Activated naive CD4-positive, alpha-beta T cell treated with anti-CD3 and anti-CD28 coated beads, Interleukin-2, amount 50 U/mL, for 24 hours (primary cell): Measurements from ENCODE around the gene NADK2.
A peak's percentile ranks its signal among the peaks of the same experiment; 100 is the strongest.

ENCODE experiments used
- H3K27ac Mint-ChIP-seq: one replicate; pipeline ENCODE4 v1.8.0; 2021; ENCODE audit warnings: mild to moderate bottlenecking, mixed read lengths
- H3K27me3 Mint-ChIP-seq: one replicate; pipeline ENCODE4 v1.8.0; 2021; ENCODE audit warnings: mixed read lengths
- H3K36me3 Mint-ChIP-seq: one replicate; pipeline ENCODE4 v1.8.0; 2021; ENCODE audit warnings: mixed read lengths
- H3K4me1 Mint-ChIP-seq: one replicate; pipeline ENCODE4 v1.8.0; 2021; ENCODE audit warnings: mixed read lengths
- H3K4me3 Mint-ChIP-seq: one replicate; pipeline ENCODE4 v1.8.0; 2021; ENCODE audit warnings: mild to moderate bottlenecking, mixed read lengths
- H3K9me3 Mint-ChIP-seq: one replicate; pipeline ENCODE4 v1.8.0; 2021; ENCODE audit warnings: mixed read lengths

The NADK2 gene

GRCh38 chr5:36261186-36261585, 19.5 kb upstream of the NADK2 start:
- no peak overlapping the region for H3K4me3 Mint-ChIP-seq
- H3K36me3 Mint-ChIP-seq: no peaks in the 10 kb centered on the region
- no peaks in the 10 kb centered on the region for H3K4me1 Mint-ChIP-seq
- H3K9me3 Mint-ChIP-seq: no peaks in the 10 kb centered on the region
- H3K27ac Mint-ChIP-seq: no peak overlapping the region
- H3K27me3 Mint-ChIP-seq: peaks cover 15% of the 10 kb centered on the region

GRCh38 chr5:36253575-36253974, 11.8 kb upstream of the NADK2 start:
- Mint-ChIP-seq H3K36me3 (no peaks in the 10 kb centered on the region), H3K9me3 (no peaks in the 10 kb centered on the region), H3K4me3 (no peak overlapping the region), H3K4me1 (no peaks in the 10 kb centered on the region), H3K27ac (no peak overlapping the region), H3K27me3 (peaks cover 5% of the 10 kb centered on the region)

- H3K36me3 Mint-ChIP-seq: no peaks in the 10 kb centered on the region
- peaks cover 5% of the 10 kb centered on the region for H3K27me3 Mint-ChIP-seq
- no peaks in the 10 kb centered on the region for H3K4me1 Mint-ChIP-seq
- H3K4me3 Mint-ChIP-seq: no peak overlapping the region
- no peak overlapping the region for H3K27ac Mint-ChIP-seq
- H3K9me3 Mint-ChIP-seq: no peaks in the 10 kb centered on the region
Observed at GRCh38 chr5:36252722-36253365, 11.1 kb upstream of the NADK2 start.

- Mint-ChIP-seq H3K36me3 (no peaks in the 10 kb centered on the region), H3K4me1 (no peaks in the 10 kb centered on the region), H3K9me3 (no peaks in the 10 kb centered on the region), H3K27ac (no peak overlapping the region), H3K4me3 (no peak overlapping the region), H3K27me3 (peaks cover 3% of the 10 kb centered on the region)
Observed at GRCh38 chr5:36251218-36251617, 9.5 kb upstream of the NADK2 start.

DNA sequence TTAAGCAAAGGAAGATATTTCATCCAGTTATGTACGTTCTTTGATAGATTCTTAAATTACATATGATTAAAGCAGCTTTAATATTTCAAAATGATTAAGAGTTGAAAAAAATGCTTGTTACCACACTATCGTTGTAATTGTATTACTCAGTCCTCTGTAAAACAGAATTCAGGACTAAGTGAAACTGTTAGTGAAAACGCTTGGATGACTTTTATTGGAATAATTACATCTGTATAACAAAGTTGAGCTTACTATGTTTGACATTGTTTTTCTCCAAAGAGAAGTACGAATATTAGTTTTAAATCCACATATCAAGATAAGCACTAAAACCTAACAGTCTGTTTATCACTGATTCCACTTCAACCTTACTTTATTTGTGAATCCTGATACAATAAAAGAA, 8.7 kb upstream of the NADK2 start:
- no peak overlapping the region for H3K4me3 Mint-ChIP-seq
- no peaks in the 10 kb centered on the region for H3K4me1 Mint-ChIP-seq
- H3K27me3 Mint-ChIP-seq: peaks cover 2% of the 10 kb centered on the region
- H3K27ac Mint-ChIP-seq: no peak overlapping the region
- no peaks in the 10 kb centered on the region for H3K36me3 Mint-ChIP-seq
- H3K9me3 Mint-ChIP-seq: no peaks in the 10 kb centered on the region

GRCh38 chr5:36246036-36246800, 4.5 kb upstream of the NADK2 start:
- Mint-ChIP-seq H3K27me3 (peaks cover 2% of the 10 kb centered on the region), H3K4me1 (peaks cover 25% of the 10 kb centered on the region), H3K27ac (no peak overlapping the region), H3K9me3 (no peaks in the 10 kb centered on the region), H3K36me3 (no peaks in the 10 kb centered on the region), H3K4me3 (no peak overlapping the region)

DNA sequence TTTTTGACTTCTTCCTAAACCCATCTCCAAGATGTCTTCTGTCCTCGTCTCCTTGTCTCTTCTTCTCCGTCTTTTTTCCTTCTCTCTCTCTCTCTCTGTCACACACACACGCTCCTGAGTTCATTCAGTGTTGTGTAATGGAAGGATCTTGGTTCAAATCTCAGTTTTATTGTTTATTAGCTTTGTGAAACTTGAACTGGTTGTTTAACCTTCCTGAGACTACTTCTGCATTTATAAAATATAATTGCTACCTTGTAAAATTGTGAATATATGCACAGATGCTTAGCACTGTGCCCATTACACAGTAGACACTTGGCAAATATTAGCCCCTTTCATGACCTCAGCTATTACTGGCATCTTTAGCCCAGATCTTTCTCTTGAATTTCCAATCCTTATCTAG, 2.4 kb upstream of the NADK2 start:
- peak overlapping the region; percentile 88 for H3K4me3 Mint-ChIP-seq
- no peaks in the 10 kb centered on the region for H3K36me3 Mint-ChIP-seq
- H3K27me3 Mint-ChIP-seq: no peaks in the 10 kb centered on the region
- peaks cover 41% of the 10 kb centered on the region for H3K4me1 Mint-ChIP-seq
- peak overlapping the region; percentile 90 for H3K27ac Mint-ChIP-seq
- no peaks in the 10 kb centered on the region for H3K9me3 Mint-ChIP-seq

DNA sequence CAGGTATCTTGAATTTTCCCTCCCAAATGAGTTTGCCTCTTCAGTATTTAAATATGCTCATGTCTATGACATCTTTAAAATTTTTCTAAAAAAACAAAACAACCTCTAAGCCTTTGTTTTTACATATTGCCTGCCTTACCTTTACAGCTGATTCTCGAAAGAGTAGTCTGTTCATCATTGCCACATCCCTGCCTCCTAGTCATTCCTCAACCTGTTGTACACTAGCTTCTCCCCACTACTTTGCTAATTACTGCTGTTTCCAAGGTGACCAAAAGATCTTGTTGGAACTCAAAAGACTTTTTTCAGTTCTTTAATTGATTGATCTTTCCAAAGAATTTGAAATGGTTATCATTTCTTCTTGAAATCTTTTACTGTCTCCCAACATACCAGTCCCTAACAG, 1.9 kb upstream of the NADK2 start:
- Mint-ChIP-seq H3K36me3 (no peaks in the 10 kb centered on the region), H3K27me3 (no peaks in the 10 kb centered on the region), H3K4me3 (peak overlapping the region; percentile 88), H3K4me1 (peaks cover 45% of the 10 kb centered on the region), H3K27ac (peak overlapping the region; percentile 90), H3K9me3 (no peaks in the 10 kb centered on the region)

DNA sequence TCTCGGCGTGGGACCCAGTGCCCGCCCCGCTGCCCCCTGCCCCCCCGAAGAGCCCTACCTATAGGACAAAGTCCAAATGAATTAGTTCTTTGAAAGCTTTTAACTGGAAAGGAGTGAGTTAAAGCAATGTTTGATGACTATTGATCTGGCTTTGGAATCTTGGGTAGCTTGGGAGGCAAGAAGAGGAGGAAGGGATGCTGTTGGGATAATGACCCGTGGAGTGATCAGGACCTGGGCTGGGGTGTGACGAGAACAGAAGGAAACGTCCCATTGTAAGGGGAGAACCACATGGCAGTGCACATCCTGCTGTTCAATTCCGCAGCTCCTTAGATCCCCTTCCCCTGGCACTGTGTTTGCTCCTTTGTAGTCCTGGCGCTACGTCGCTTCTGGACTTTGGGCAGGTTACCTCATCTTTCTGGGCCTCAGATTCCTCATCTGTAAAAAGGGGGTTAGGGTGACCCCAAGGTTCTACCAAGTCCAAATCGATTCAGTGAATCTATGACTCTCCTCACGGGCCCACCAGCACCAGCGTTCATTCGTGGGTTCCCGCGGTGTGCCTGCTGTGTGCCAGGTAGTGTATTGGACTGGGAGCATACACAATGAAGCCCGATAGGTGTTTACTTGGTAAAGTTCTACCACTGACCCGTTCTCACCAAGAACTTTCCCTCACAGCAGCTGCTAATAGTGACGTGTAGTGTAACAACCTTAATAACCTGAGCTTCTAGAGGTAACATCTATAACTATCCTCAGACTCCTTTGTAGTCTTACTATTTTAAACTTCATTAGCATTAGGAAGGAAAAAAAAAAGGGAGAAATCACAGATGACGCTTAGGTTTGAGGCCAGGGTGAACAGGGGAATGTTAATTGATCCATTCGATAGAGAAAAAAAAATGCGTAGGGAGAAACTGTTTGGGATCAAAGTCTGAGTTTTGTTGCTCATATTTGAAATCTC, 1.1 kb upstream of the NADK2 start:
- Mint-ChIP-seq H3K9me3 (no peaks in the 10 kb centered on the region), H3K27me3 (no peaks in the 10 kb centered on the region), H3K4me1 (peaks cover 52% of the 10 kb centered on the region), H3K36me3 (no peaks in the 10 kb centered on the region), H3K4me3 (peak overlapping the region; percentile 88), H3K27ac (peak overlapping the region; percentile 90)

DNA sequence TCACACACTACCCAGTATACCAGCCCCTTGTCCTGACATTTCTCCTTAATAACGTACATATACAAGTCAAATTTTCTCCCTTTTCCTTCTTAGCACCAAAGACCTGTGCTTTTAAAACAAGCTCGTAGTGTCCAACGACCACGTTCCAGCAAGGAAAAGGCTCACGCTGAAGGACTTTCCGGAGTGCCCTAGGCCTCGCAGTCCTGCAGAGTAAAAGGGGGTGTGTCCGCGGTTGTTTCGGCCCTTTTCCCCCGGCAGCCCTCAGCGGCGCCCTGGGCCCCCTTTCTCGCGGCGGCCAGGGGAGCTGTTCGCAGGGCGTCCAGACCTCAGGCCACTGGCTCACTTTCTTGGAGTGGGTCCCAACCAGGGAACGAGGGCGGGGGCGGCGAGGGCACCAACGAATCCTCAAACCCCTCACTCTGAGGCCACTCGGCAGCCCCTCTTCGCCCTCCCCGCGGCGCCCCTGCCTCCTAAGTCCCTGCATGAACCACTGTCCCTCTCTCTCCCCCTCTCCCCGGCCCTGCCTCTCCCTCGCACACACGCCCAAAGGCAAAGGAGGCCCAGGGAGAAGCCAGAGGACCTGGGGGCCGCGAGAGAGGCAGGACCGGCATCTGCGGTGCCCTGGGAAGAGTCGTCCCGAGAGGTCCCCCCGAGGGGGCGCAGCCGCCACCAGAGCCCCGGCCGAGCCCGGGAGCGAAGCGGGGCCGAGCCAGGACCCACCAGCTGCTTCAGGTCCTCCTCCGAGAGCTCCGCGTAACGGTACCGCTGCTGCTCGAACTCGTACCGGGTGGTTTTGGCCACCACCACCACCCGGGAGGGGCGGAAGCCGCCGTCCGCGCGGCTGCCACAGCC, 720 bp downstream of the NADK2 start:
- Mint-ChIP-seq H3K27ac (peak overlapping the region; percentile 73), H3K4me1 (peaks cover 66% of the 10 kb centered on the region), H3K27me3 (no peaks in the 10 kb centered on the region), H3K36me3 (no peaks in the 10 kb centered on the region), H3K9me3 (no peaks in the 10 kb centered on the region), H3K4me3 (peak overlapping the region; percentile 78)

DNA sequence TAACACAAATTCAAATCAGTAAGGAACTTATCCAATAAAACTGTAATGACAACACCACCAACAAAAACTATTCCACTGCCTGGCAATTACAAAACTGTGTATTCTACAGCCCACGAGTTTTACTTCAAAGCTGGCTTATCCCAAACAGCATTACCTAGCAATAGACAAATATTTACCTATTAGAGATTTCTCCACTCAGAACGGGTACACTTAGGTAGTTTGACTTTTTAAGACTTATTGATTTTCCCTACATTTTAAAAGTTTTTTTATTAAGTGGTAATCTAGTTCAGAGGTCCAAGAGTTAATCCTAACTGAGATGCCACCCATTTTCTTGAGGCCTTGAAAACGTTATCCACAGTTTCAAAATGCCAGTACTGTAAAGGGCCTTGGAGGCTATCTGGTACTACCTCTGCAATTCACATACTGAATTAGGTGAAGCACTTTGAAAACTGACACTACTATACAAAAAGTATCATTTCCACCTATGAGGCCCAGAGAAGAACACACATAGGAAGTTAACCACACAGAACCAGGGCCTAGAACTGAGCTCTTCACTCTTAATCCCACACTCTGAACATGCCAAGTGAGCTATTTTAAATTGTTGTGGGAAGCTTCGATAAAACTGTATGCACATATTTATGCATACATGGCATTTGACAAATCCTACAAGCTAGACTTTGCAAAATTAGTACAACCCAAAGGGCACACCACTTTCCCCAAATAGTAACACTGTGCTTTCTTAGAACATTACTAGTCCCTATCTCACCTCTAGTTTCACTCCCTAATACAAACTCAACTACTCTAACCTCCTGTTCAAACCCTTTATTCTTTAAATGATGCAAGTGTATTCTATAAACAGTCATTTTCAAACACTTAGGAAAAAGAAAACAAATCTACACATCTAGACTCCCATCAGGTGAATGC, 2.1 kb downstream of the NADK2 start:
- Mint-ChIP-seq H3K27me3 (no peaks in the 10 kb centered on the region), H3K27ac (peak overlapping the region; percentile 53), H3K4me1 (peaks cover 67% of the 10 kb centered on the region), H3K36me3 (no peaks in the 10 kb centered on the region), H3K9me3 (no peaks in the 10 kb centered on the region), H3K4me3 (peak overlapping the region; percentile 78)

- peak overlapping the region; percentile 4 for H3K27ac Mint-ChIP-seq
- H3K4me3 Mint-ChIP-seq: no peak overlapping the region
- no peaks in the 10 kb centered on the region for H3K9me3 Mint-ChIP-seq
- H3K36me3 Mint-ChIP-seq: no peaks in the 10 kb centered on the region
- H3K27me3 Mint-ChIP-seq: no peaks in the 10 kb centered on the region
- peaks cover 59% of the 10 kb centered on the region for H3K4me1 Mint-ChIP-seq
Observed at GRCh38 chr5:36238502-36239295, 3.0 kb downstream of the NADK2 start.

- Mint-ChIP-seq H3K9me3 (no peaks in the 10 kb centered on the region), H3K27ac (peak overlapping the region; percentile 62), H3K4me1 (peaks cover 56% of the 10 kb centered on the region), H3K27me3 (no peaks in the 10 kb centered on the region), H3K4me3 (no peak overlapping the region), H3K36me3 (no peaks in the 10 kb centered on the region)
Observed at GRCh38 chr5:36237751-36238150, 4.0 kb downstream of the NADK2 start.
